UCSD-AML1 (cell line): ENCODE measurements around the gene FBXW8.

Source experiments
- DNase-seq: peaks from one replicate; lab custom pipeline; 2025; ENCODE audit not compliant: unreplicated experiment; lab: John Stamatoyannopoulos, UW

The FBXW8 gene

DNA sequence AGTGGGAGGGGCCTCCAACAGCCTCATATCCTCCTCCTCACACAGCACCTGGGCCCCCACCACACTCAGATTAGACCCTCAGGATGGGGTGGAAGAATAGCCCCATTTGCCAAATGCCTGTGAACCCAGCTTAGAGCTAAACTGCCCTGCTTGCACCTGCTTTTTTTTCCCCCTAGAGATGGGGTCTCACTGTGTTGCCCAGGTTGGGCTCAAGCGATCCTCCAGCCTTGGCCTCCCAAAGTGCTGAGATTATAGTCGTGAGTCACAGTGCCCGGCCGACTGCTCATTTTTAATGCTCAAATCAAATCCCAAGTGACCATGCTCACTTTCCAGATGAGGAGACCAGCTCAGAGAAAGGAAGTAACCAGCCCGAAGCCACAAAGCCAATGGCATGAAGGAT, 161.4 kb downstream of the FBXW8 start:
- no peak for DNase-seq

DNA sequence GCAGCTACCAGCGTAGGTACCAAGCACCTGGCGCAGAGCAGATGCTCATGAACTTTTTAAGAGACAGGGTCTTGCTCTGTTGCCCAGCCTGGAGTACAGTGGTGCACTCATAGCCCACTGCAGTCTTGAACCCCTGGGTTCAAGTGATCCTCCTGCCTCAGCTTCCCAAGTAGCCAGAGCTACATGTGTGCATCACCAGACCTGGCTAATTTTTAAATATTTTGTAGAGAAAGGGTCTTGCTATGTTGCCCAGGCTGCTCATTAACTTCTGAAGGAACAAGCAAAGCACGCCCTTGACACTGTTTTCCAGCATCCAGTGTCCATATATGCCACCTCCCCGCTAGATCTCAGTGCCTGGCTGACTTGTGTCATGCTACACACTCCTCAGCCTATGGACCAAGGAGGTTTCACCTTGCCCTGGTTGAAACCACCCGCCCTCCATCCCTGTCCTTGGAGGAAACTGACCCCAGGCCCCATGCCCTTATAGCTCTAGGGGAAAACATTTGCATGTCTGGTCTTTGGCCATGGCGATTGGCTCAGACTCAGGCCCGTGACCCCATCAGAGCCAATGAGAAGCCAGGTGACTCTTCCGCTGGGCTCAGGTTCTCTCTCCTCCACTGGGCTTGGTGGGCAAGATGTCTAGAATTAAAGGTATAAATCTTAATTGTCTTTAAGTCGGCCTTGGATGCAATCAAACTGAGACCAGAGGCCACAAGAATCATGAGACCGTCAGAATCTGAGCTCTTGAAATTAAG, 162.2 kb downstream of the FBXW8 start:
- no peak for DNase-seq

DNA sequence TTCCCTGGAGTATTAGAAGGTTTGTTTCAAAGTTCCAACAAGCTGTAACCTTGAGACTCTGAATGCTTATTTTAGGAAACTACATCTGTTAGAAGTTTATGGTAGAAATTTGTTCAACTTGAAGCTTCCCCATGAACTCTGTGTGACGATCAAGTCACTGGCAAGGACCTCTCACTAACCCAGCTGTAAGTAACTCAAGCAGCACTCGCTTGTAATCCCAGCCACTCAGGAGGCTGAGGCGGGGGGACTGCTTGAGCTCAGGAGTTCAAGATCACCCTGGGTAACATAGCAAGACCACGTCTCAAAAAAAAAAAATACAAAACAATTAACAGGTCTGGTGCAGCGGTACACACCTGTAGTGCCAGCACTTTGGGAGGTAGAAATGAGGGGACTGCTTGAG, 162.9 kb downstream of the FBXW8 start:
- DNase-seq, result no peak

DNA sequence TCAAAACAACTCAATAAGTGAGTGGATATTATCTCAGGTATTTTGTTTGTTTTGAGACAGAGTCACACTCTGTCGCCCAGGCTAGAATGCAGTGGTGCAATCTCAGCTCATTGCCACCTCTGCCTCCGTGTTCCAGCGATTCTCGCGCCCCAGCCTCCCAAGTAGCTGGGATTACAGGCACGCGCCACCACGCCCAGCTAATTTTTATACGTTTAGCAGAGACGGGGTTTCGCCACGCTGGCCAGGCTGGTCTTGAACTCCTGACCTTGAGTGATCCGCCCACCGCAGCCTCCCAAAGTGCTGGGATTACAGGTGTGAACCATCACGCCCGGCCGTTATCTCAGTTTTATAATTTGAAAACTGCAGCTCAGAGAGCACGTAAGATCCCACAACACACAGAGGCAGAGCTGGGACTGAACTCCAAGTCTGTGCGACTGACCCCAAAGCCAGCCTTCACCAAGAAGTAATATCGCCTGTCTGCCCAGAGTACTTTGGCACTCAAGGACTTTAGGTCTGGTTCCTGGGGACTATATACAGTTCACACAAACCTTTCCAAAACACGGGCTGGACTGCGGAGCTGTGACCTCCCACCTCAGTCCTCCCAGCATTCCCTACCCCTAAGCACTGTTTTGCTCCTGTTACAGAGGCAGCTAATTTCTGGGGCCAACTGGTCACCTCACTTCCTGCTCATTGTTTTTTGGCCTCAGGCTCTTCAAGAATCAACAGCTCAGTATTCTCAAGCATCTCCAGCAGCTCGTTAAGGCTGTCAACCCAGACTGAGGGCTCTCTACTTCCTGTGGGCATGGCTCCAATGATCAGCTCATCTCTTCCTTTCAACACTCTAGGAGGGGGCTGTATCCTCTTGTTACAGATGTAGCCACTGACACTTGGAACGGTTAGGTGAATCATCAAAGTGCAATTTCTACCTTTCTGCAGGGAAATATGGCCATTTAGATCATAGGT, 165.9 kb downstream of the FBXW8 start:
- peak; percentile 31 for DNase-seq

DNA sequence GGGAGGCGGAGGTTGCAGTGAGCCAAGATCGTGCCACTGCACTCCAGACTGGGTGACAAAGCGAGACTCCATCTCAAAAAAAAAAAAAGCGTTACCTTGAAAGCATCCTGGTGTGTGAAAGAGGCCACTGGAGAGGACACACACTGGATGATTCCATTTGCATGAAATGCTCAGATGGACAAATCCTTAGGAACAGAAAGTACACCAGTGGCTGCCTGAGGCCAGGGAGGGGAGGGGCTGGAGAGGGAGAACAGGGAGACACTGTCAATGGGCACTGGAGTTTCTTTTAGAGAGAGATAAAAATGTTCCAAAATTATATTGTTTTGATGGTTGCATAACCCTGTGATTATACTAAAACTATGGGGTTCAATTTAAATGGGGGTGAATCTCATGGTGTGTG, 168.7 kb downstream of the FBXW8 start:
- DNase-seq, result no peak

DNA sequence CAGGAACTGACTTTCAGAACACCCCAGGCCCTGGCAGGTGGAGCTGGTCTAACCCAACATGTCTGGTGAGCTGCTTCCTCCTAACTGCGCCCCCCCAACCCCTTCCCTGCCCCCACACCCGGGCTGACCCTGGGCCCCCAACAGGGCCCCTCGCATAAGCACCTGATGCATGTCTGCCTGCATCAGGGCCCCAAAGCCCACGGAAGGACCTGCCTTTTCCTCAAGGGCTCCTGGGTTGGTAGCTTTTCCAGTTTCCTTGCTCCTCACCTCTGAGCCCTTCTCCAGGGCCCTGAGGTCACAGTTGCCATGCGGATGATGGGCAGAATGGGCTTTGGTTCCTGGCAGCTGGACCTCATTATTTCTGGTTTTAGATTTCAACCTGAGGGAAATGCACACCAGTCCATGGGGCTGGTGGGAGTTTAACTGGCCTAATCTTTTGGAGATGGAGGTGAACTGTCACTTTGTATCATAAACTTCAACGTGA, 170.0 kb downstream of the FBXW8 start:
- DNase-seq, result no peak
